Keratinocyte (primary cell): ENCODE results near the gene PKP4. TPM values are rescaled to one million over a fixed set of nuclear protein-coding genes. Genes with fewer than 3 reads are reported as not detected.

Experiments used
- DNase-seq: peaks from one replicate; pipeline ENCODE4 v3.0.0-alpha.2; 2011; ENCODE audit warnings: low read depth, missing footprints, low spot score
- FAIRE-seq: peaks from 2 replicates; lab custom pipeline; 2011; peaks lifted over from hg19 to GRCh38; lab: Jason Lieb, UNC
- H2AFZ ChIP-seq: 2 replicates; pipeline ENCODE4 v1.6.0; 2012; ENCODE audit warnings: low read length, control low read depth, inconsistent platforms; ENCODE audit not compliant: control insufficient read depth
- H3K27ac ChIP-seq: 2 replicates; pipeline ENCODE4 v1.5.1; 2011; ENCODE audit warnings: low read length; ENCODE audit not compliant: control insufficient read depth, insufficient read depth
- H3K27me3 ChIP-seq: 3 replicates; pipeline ENCODE4 v1.6.0; 2011; ENCODE audit warnings: low read length; ENCODE audit not compliant: control insufficient read depth, insufficient read depth; ENCODE audit errors: extremely low read depth
- H3K36me3 ChIP-seq, 2 experiments: 2 replicates in 1 of 2; 3 replicates in 1 of 2; pipeline ENCODE4 v1.5.1; 2011; ENCODE audit warnings: low read length in 2 of 2, mild to moderate bottlenecking in 1 of 2; ENCODE audit not compliant: control insufficient read depth in 2 of 2, insufficient read depth in 2 of 2; ENCODE audit errors: extremely low read depth in 1 of 2
- H3K4me1 ChIP-seq: 3 replicates; pipeline ENCODE4 v1.5.1; 2011; ENCODE audit warnings: low read length; ENCODE audit not compliant: control insufficient read depth, insufficient read depth; ENCODE audit errors: extremely low read depth
- H3K4me2 ChIP-seq: 3 replicates; pipeline ENCODE4 v1.6.0; 2011; ENCODE audit warnings: low read depth, low read length; ENCODE audit not compliant: control insufficient read depth, insufficient read depth; ENCODE audit errors: extremely low read depth
- H3K4me3 ChIP-seq, 3 experiments: fragments of 200-600 bp in 1 of 3; sonication (generic) in 1 of 3; 2 replicates in 2 of 3; 3 replicates in 1 of 3; pipeline ENCODE4 v1.5.1; 2011 to 2016; ENCODE audit warnings: low read length in 3 of 3, mild to moderate bottlenecking in 3 of 3, control low read depth in 2 of 3, inconsistent platforms in 1 of 3, low read depth in 1 of 3, mixed read lengths in 1 of 3, mixed run types in 1 of 3, moderate library complexity in 1 of 3; ENCODE audit not compliant: control insufficient read depth in 2 of 3, insufficient read depth in 2 of 3; ENCODE audit errors: extremely low read depth in 1 of 3
- H3K79me2 ChIP-seq: 2 replicates; pipeline ENCODE4 v1.6.0; 2012; ENCODE audit warnings: low read length; ENCODE audit not compliant: control insufficient read depth, insufficient read depth
- H3K9ac ChIP-seq: 3 replicates; pipeline ENCODE4 v1.6.0; 2011; ENCODE audit warnings: low read length; ENCODE audit not compliant: control insufficient read depth, insufficient read depth; ENCODE audit errors: extremely low read depth
- H3K9me1 ChIP-seq: 3 replicates; pipeline ENCODE4 v1.6.0; 2011; ENCODE audit warnings: low read length; ENCODE audit not compliant: control insufficient read depth, insufficient read depth; ENCODE audit errors: extremely low read depth
- H3K9me3 ChIP-seq: 2 replicates; pipeline ENCODE4 v1.5.1; 2012; ENCODE audit warnings: low read depth, low read length; ENCODE audit not compliant: control insufficient read depth
- H4K20me1 ChIP-seq: 3 replicates; pipeline ENCODE4 v1.6.0; 2011; ENCODE audit warnings: low read length; ENCODE audit not compliant: control insufficient read depth, insufficient read depth; ENCODE audit errors: extremely low read depth
- EZH2 ChIP-seq: IDR thresholded peaks from one replicate; pipeline ENCODE4 v1.6.1; 2012; ENCODE audit warnings: inconsistent platforms, mild to moderate bottlenecking, low read length, moderate library complexity
- dilution Hi-C: fragments of 300-500 bp; cut with MboI; formaldehyde crosslinking; loops from one replicate; pipeline ENCODE4 v1.7.0; 2020; ENCODE audit warnings: low sequenced_read_pairs; ENCODE audit not compliant: extremely low pct_ligation_motif_present
- polyA plus RNA-seq, 5 experiments: library from polyadenylated mRNA; depleted of rRNA in 3 of 5; stranded (reverse) in 3 of 5; stranded (forward) in 1 of 5; unstranded in 1 of 5; fragments of >200 nt; gene quantifications; 1 replicate in 1 of 5; 2 replicates in 3 of 5; 3 replicates in 1 of 5; pipeline versions ENCODE4 v1.2.1 to v1.2.3, GENCODE V29; 2011 to 2012; ENCODE audit warnings: missing spikeins in 2 of 5, low read depth in 1 of 5, low replicate concordance in 1 of 5
- TF ChIP-seq, protein P1 (sequence below), 3 experiments: IDR thresholded peaks in 1 of 3; conservative IDR thresholded peaks in 1 of 3; optimal IDR thresholded peaks in 1 of 3; 2 replicates in 2 of 3; 3 replicates in 1 of 3; pipeline versions ENCODE3 to v1.5.1; 2011; ENCODE audit warnings: low read length in 3 of 3, mild to moderate bottlenecking in 3 of 3, moderate library complexity in 2 of 3, control low read depth in 1 of 3, inconsistent platforms in 1 of 3; ENCODE audit not compliant: insufficient read depth in 2 of 3; ENCODE audit errors: extremely low read depth in 1 of 3

The PKP4 gene
- polyA plus RNA-seq, 1 donor (not counting 4 experiments of a cell fraction or from before 2014, with no cell fraction given): 43.8 TPM

DNA sequence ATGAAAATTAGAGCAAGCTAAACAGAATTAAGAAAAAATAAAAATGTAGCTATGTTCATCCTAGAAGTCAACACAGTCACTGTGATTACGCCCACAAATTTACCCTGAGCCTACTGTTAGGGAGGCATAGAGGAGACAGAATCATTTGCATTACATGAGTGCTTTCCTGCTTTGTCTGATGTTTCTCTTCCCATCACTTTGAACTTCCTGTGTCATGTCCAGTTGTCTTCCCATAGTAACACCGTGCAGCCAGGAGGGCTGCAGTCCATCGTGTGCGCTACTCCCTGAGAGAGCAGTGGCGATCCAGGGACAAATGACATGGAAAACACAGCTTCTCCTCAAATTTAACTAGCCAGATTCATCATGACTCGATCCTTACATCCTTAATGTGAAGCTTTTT lies 188.5 kb downstream of the PKP4 start:
- Histone ChIP-seq H3K4me2 (no peak overlapping the region), H3K4me3 (no peak overlapping the region), H3K9ac (no peak overlapping the region), H3K4me1 (no peaks in the 10 kb centered on the region), H3K36me3 (peaks cover 8 to 9% of the 10 kb centered on the region in 2 experiments), H3K27me3 (no peaks in the 10 kb centered on the region), H2AFZ (no peak overlapping the region), H3K79me2 (no peaks in the 10 kb centered on the region), H4K20me1 (no peaks in the 10 kb centered on the region), H3K9me3 (no peaks in the 10 kb centered on the region), H3K9me1 (no peaks in the 10 kb centered on the region), H3K27ac (no peak overlapping the region)
- no peak for DNase-seq
- TF ChIP-seq EZH2: no peak
- TF ChIP-seq, protein P1, sequence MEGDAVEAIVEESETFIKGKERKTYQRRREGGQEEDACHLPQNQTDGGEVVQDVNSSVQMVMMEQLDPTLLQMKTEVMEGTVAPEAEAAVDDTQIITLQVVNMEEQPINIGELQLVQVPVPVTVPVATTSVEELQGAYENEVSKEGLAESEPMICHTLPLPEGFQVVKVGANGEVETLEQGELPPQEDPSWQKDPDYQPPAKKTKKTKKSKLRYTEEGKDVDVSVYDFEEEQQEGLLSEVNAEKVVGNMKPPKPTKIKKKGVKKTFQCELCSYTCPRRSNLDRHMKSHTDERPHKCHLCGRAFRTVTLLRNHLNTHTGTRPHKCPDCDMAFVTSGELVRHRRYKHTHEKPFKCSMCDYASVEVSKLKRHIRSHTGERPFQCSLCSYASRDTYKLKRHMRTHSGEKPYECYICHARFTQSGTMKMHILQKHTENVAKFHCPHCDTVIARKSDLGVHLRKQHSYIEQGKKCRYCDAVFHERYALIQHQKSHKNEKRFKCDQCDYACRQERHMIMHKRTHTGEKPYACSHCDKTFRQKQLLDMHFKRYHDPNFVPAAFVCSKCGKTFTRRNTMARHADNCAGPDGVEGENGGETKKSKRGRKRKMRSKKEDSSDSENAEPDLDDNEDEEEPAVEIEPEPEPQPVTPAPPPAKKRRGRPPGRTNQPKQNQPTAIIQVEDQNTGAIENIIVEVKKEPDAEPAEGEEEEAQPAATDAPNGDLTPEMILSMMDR (optimal IDR thresholded peaks at IDR 0.05 in 1 of 3, IDR thresholded peaks at IDR 0.05 in 1 of 3, conservative IDR thresholded peaks at IDR 0.05 in 1 of 3; ENCODE audit: extremely low read depth in 1 of 3, insufficient read depth in 2 of 3, low read length in 3 of 3): no peak
- no peak for FAIRE-seq
- dilution Hi-C loops: no loop called here

DNA sequence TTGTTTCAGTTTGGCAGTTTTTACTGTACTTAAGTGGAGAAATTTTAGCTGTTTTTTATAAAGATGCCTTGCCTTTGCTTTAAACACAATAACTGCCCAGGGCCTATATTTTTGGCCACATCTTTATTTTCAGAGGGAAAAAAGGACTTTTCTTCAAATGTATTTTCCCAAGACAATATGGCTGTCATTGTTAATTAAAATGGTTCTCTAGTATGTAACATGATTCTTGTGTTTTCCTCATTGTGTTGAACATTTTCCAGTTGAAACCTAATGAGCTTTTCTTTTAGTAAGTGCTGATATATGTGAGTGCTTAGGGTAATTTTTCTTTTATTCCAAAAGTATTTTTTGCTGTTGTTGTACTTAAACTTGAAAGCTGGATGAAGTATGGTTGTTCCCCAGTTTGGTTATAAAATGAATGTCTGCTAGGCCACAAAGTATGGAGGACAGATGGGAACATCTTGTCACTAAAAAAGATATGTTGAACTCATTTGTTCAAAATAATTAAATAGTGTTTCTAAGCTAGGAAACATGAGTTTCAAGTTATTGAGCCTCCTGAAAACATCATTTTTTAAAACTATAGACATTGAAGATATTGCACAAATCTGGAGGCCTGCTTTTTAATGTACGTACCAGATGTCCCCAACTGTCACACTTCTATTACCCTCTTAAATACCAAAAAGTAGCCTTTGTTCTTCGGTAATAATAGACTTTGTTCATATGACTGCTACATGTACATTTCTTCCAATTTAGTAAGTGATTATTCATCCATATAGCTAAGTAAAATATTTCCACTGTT lies 190.9 kb downstream of the PKP4 start:
- FAIRE-seq (no peak), DNase-seq (no peak)
- Histone ChIP-seq H3K27ac (no peak overlapping the region), H3K9me3 (no peaks in the 10 kb centered on the region), H4K20me1 (no peaks in the 10 kb centered on the region), H3K4me3 (no peak overlapping the region), H3K4me2 (no peak overlapping the region), H3K27me3 (no peaks in the 10 kb centered on the region), H3K9me1 (no peaks in the 10 kb centered on the region), H3K79me2 (no peaks in the 10 kb centered on the region), H3K36me3 (peaks cover 9 to 11% of the 10 kb centered on the region in 2 experiments), H3K9ac (no peak overlapping the region), H2AFZ (no peak overlapping the region), H3K4me1 (no peaks in the 10 kb centered on the region)
- TF ChIP-seq, protein P1 (optimal IDR thresholded peaks at IDR 0.05 in 1 of 3, IDR thresholded peaks at IDR 0.05 in 1 of 3, conservative IDR thresholded peaks at IDR 0.05 in 1 of 3; ENCODE audit: extremely low read depth in 1 of 3, insufficient read depth in 2 of 3, low read length in 3 of 3): no peak
- TF ChIP-seq EZH2: no peak
- dilution Hi-C loops: no loop called here
